ENCODE data around the gene HIGD2A.
"Not testable (repeated sequence)": the region's sequence is repeated elsewhere in the genome, so short reads cannot be mapped to it uniquely, and the experiment has no call there.

Gene HIGD2A

GRCh38 chr5:176394881-176395675 is 6.5 kb downstream of the HIGD2A start:
- no peak for DNase-seq (ENCODE audit: low spot score)

- DNase-seq (ENCODE audit: low spot score) = no peak
Observed at GRCh38 chr5:176396330-176396729, 7.8 kb downstream of the HIGD2A start.

- DNase-seq (ENCODE audit: low spot score) = no peak
Observed at GRCh38 chr5:176397736-176398420, 9.3 kb downstream of the HIGD2A start.

GRCh38 chr5:176400382-176401156 is 12.0 kb downstream of the HIGD2A start:
- no peak for DNase-seq (ENCODE audit: low spot score)

GRCh38 chr5:176401281-176402205 is 13.0 kb downstream of the HIGD2A start:
- no peak for DNase-seq (ENCODE audit: low spot score)

- DNase-seq (ENCODE audit: low spot score) = no peak
Observed at GRCh38 chr5:176405656-176406435, 17.3 kb downstream of the HIGD2A start.

GRCh38 chr5:176406436-176407052 is 18.0 kb downstream of the HIGD2A start:
- no peak for DNase-seq (ENCODE audit: low spot score)

- DNase-seq (ENCODE audit: low spot score) = no peak
Observed at GRCh38 chr5:176407456-176408251, 19.1 kb downstream of the HIGD2A start.

- DNase-seq (ENCODE audit: low spot score) = not testable (repeated sequence)
Observed at GRCh38 chr5:176408252-176408573, 19.7 kb downstream of the HIGD2A start.

GRCh38 chr5:176408590-176408989 is 20.0 kb downstream of the HIGD2A start:
- DNase-seq (ENCODE audit: low spot score) = no peak

- DNase-seq (ENCODE audit: low spot score) = no peak
Observed at GRCh38 chr5:176409765-176410164, 21.2 kb downstream of the HIGD2A start.

- DNase-seq (ENCODE audit: low spot score) = no peak
Observed at GRCh38 chr5:176410486-176411180, 22.1 kb downstream of the HIGD2A start.

GRCh38 chr5:176412517-176413254 is 24.1 kb downstream of the HIGD2A start:
- no peak for DNase-seq (ENCODE audit: low spot score)

- no peak for DNase-seq (ENCODE audit: low spot score)
Observed at GRCh38 chr5:176413255-176413565, 24.7 kb downstream of the HIGD2A start.

- no peak for DNase-seq (ENCODE audit: low spot score)
Observed at GRCh38 chr5:176413709-176414191, 25.2 kb downstream of the HIGD2A start.

- DNase-seq (ENCODE audit: low spot score) = no peak
Observed at GRCh38 chr5:176414704-176415103, 26.2 kb downstream of the HIGD2A start.

GRCh38 chr5:176415240-176415951 is 26.8 kb downstream of the HIGD2A start:
- peak; percentile 37 for DNase-seq (ENCODE audit: low spot score)
